ENCODE data around the gene GFI1B.

DNA sequence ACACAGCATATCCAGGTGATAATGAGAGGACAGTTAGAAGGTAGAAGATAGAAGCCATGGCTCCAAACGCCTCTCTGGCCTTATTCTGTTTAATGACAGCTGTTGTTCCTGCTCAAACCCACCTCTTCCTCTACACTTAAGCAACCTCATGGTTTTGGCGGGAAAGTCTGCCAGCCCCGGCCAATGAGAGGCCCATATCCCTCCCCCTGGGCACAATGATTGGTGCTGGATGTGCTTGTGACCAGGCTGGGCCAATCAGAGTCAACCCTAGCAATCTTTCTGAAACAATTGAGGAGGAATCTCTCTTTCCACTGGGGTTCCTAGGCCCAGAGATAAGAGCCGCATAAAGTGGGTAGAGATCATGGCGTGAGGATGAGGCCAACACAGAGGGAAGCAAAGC is 4.8 kb upstream of the GFI1B start:
- TF ChIP-seq FOSL2 (IDR thresholded peaks at IDR 0.05) (no peak), FOSL2 (CRISPR knock-in tag; IDR thresholded peaks at IDR 0.05) (no peak), REST (IDR thresholded peaks at IDR 0.05) (no peak), HOXA7 (CRISPR knock-in tag; IDR thresholded peaks at IDR 0.05) (no peak), SMC3 (IDR thresholded peaks at IDR 0.05) (no peak), EP300 (IDR thresholded peaks at IDR 0.05) (no peak), RFX5 (IDR thresholded peaks at IDR 0.05) (no peak), E2F6 (IDR thresholded peaks at IDR 0.05; ENCODE audit: borderline replicate concordance, low read depth) (peak; percentile 80), ESRRA (IDR thresholded peaks at IDR 0.05; ENCODE audit: borderline replicate concordance, low read length) (no peak), JUN (IDR thresholded peaks at IDR 0.05) (no peak), BHLHE40 (IDR thresholded peaks at IDR 0.05; ENCODE audit: low read depth, low read length) (no peak), POLR2A (IDR thresholded peaks at IDR 0.05; ENCODE audit: low read length) (no peak)
- TF ChIP-seq, protein P1, sequence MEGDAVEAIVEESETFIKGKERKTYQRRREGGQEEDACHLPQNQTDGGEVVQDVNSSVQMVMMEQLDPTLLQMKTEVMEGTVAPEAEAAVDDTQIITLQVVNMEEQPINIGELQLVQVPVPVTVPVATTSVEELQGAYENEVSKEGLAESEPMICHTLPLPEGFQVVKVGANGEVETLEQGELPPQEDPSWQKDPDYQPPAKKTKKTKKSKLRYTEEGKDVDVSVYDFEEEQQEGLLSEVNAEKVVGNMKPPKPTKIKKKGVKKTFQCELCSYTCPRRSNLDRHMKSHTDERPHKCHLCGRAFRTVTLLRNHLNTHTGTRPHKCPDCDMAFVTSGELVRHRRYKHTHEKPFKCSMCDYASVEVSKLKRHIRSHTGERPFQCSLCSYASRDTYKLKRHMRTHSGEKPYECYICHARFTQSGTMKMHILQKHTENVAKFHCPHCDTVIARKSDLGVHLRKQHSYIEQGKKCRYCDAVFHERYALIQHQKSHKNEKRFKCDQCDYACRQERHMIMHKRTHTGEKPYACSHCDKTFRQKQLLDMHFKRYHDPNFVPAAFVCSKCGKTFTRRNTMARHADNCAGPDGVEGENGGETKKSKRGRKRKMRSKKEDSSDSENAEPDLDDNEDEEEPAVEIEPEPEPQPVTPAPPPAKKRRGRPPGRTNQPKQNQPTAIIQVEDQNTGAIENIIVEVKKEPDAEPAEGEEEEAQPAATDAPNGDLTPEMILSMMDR (IDR thresholded peaks at IDR 0.05): no peak
